Activated CD4-positive, alpha-beta T cell treated with anti-CD3 and anti-CD28 coated beads, Interleukin-2, amount 10 ng/mL, durations not matched to agents 24 days and 14 days (primary cell): Measurements from ENCODE around the gene KRTAP1-4. TPM values are rescaled to one million over a fixed set of nuclear protein-coding genes. Genes with fewer than 3 reads are reported as not detected.
A peak's percentile ranks its signal among the peaks of the same experiment; 100 is the strongest.
"Not testable (repeated sequence)": the region's sequence is repeated elsewhere in the genome, so short reads cannot be mapped to it uniquely, and the experiment has no call there.

ENCODE experiments used
- DNase-seq: peaks from one replicate; pipeline ENCODE4 v3.0.0; 2022
- H3K27ac Mint-ChIP-seq: one replicate; pipeline ENCODE4 v1.8.0; 2022; ENCODE audit warnings: mild to moderate bottlenecking, mixed read lengths
- H3K27me3 Mint-ChIP-seq: one replicate; pipeline ENCODE4 v1.8.0; 2022; ENCODE audit warnings: mixed read lengths
- H3K36me3 Mint-ChIP-seq: one replicate; pipeline ENCODE4 v1.8.0; 2022; ENCODE audit warnings: low read depth, mild to moderate bottlenecking, mixed read lengths
- H3K4me1 Mint-ChIP-seq: one replicate; pipeline ENCODE4 v1.8.0; 2021; ENCODE audit warnings: mixed read lengths
- H3K4me3 Mint-ChIP-seq: one replicate; pipeline ENCODE4 v1.8.0; 2022; ENCODE audit warnings: mild to moderate bottlenecking, moderate library complexity, mixed read lengths
- H3K9me3 Mint-ChIP-seq: one replicate; pipeline ENCODE4 v1.8.0; 2021; ENCODE audit warnings: mixed read lengths
- intact Hi-C: fragments of 100-400 bp; cut with micrococcal nuclease; formaldehyde crosslinking; loops from one replicate; pipeline ENCODE4 v1.15.1; 2023
- total RNA-seq: library from RNA; stranded (reverse); gene quantifications from 2 replicates; pipeline ENCODE4 v1.2.3, GENCODE V29; 2022

Gene KRTAP1-4
- total RNA-seq, 1 donor from 2014 or later: not detected

DNA sequence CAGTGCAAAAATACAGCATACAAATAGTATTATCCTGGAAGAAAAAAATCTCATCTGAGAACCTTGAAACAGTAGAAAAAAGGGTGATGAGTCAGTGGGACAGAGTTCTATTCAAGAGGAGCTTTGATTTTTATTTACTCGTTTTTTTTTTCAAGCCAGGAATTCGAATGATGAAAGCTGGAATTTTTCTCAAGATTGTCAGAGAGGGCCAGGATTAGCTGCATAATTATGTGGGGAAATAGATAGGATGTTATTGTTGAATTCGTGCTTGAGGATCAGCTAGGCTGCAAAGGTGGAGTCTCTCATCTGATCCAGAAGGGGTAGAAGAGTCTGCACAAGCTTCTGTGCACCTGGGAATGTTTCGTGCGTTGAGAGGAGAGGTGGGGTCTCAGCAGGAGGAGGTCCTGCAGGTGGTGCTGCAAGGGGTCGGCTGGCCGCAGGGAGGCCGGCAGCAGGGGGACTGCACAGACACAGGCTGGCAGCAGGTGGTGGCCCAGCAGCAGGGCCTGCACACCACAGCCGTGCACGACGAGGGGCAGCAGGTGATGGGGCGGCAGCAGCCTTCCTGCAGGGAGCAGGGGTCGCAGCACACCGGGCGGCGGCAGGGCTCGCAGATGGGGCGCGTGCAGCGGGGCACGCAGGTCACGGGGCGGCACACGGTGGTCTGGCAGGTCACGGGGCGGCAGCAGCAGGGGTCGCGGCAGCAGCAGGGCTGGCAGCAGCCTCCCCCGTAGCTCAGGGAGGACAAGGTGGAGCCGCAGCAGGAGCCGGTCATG is 29.5 kb upstream of the KRTAP1-4 start:
- H3K27me3 Mint-ChIP-seq: peaks cover 23% of the 10 kb centered on the region
- H3K27ac Mint-ChIP-seq, H3K4me1 Mint-ChIP-seq, H3K4me3 Mint-ChIP-seq, H3K36me3 Mint-ChIP-seq, intact Hi-C loops, DNase-seq, H3K9me3 Mint-ChIP-seq: not testable (repeated sequence)

DNA sequence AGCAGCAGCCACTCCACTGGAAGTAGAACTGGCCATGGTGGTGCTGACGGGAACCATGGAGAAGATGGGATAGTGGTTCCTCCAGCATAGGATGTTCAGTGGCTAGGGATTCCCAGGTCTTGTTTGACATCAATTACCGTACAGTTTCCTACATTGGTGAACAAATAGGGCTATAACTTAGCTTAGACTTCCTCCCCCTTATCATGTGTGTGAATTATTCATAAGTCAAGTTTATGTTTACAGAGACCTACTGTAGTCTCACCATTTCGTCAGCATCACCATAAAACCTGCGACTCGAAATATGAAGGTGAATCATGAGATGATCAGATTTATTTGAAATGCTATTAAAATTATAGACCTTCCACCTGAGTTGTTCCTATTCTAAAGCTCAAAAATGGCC is 28.7 kb upstream of the KRTAP1-4 start:
- H3K27ac Mint-ChIP-seq: no peak overlapping the region
- H3K36me3 Mint-ChIP-seq: no peaks in the 10 kb centered on the region
- H3K4me1 Mint-ChIP-seq: no peaks in the 10 kb centered on the region
- DNase-seq: no peak
- intact Hi-C loops: no loop called here
- peaks cover 23% of the 10 kb centered on the region for H3K27me3 Mint-ChIP-seq
- no peaks in the 10 kb centered on the region for H3K9me3 Mint-ChIP-seq
- H3K4me3 Mint-ChIP-seq: no peak overlapping the region

DNA sequence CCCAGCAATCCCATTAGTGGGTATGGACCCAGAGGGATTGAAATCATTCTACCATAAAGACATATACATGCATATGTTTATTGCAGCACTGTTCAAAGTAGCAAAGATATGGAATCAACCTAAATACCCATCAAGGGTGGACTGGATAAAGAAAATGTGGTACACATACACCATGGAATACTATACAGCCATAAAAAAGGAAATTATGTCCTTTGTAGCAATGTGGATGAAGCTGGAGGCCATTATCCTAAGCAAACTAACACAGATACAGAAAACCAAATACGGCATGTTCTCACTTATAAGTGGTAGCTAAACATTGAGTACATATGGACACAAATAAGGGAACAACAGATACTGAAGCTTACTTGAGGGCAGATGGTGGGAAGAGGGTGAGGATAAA is 27.6 kb upstream of the KRTAP1-4 start:
- Mint-ChIP-seq H3K36me3 (no peaks in the 10 kb centered on the region), H3K27me3 (peaks cover 28% of the 10 kb centered on the region), H3K4me3 (no peak overlapping the region), H3K9me3 (no peaks in the 10 kb centered on the region), H3K4me1 (no peaks in the 10 kb centered on the region), H3K27ac (no peak overlapping the region)
- intact Hi-C loops: no loop called here
- DNase-seq: peak; percentile 3

DNA sequence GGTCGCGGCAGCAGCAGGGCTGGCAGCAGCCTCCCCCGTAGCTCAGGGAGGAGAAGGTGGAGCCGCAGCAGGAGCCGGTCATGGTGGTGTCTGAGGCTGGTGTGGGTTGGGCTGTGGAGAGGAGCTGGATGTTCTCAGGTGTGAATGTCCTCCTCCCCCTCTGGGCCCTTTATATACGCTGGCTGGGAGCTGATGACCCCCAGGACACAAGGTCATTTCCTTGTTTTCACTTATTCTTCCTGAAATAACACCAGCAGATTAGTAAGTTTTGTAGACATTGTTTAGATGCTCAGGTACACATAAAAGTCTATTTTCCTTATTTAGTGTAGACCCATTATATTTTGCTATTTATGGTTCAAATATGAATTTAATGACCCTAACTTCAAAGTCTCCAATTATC is 25.1 kb upstream of the KRTAP1-4 start, which contains the start of gene KRTAP2-2:
Gene KRTAP2-2, minus strand, starts transcription at position 101 of the 400 bp plus-strand sequence. Its CDS starts 19 bp downstream, at position 82.
- H3K4me1 Mint-ChIP-seq, H3K9me3 Mint-ChIP-seq, H3K36me3 Mint-ChIP-seq, H3K4me3 Mint-ChIP-seq, H3K27ac Mint-ChIP-seq, intact Hi-C loops, DNase-seq: not testable (repeated sequence)
- H3K27me3 Mint-ChIP-seq: peaks cover 22% of the 10 kb centered on the region

DNA sequence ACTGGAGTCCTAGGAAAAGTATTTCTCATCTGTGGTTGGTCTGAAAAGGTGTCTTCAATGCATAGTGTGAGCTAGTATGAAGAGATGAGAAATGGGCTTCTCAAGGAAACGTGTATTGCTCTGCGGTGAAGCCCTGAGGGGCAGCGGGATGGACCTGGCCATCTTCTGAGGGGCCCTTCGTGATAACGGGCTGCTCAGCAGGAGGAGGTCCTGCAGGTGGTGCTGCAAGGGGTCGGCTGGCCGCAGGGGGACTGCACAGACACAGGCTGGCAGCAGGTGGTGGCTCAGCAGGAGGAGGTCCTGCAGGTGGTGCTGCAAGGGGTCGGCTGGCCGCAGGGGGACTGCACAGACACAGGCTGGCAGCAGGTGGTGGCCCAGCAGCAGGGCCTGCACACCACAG is 24.6 kb upstream of the KRTAP1-4 start:
- H3K4me3 Mint-ChIP-seq, H3K4me1 Mint-ChIP-seq, H3K27ac Mint-ChIP-seq, DNase-seq, H3K9me3 Mint-ChIP-seq, H3K36me3 Mint-ChIP-seq, intact Hi-C loops: not testable (repeated sequence)
- H3K27me3 Mint-ChIP-seq: peaks cover 21% of the 10 kb centered on the region

DNA sequence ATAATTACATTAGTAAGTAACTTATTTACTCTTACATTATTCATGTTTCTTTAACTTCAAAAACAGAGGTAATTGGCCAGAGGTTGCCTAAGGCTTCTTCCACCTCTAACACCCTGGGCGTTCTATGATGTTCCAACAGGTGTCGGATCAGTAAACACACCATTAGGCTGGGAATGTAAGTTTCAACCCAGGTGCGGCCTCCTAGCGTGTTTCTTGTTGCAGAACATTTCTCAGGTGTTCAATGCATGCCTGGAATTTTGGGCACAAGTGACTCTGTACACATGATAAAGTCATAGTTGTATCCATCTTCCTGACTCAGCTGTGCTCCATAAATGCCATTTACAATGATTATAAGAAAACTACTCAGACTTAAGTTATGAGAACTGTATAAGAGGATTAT is 24.0 kb upstream of the KRTAP1-4 start:
- intact Hi-C loops: no loop called here

DNA sequence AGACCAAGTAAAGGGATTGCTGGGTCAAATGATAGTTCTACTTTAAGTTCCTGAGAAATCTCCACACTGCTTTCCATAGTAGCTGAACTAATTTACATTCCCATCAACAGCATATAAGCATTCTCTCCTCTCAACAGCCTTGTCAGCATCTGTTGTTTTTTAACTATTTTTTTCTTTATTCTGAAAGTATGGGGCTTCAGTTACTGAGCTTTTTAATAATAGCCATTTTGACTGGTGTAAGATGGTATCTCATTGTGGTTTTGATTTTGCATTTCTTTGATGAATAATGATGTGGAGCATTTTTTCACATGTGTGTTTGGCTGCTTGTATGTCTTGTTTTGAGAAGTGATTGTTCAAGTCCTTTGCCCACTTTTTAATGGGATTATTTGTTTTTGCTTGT is 22.6 kb upstream of the KRTAP1-4 start:
- H3K9me3 Mint-ChIP-seq: no peaks in the 10 kb centered on the region
- H3K36me3 Mint-ChIP-seq: no peaks in the 10 kb centered on the region
- H3K4me3 Mint-ChIP-seq: no peak overlapping the region
- intact Hi-C loops: no loop called here
- H3K27me3 Mint-ChIP-seq: peaks cover 24% of the 10 kb centered on the region
- DNase-seq: no peak
- no peak overlapping the region for H3K27ac Mint-ChIP-seq
- no peaks in the 10 kb centered on the region for H3K4me1 Mint-ChIP-seq

More for the DNA sequence above, 24.0 kb upstream of the KRTAP1-4 start:
- DNase-seq: no peak
- no peak overlapping the region for H3K4me3 Mint-ChIP-seq
- H3K27ac Mint-ChIP-seq: no peak overlapping the region
- H3K27me3 Mint-ChIP-seq: peaks cover 18% of the 10 kb centered on the region
- no peaks in the 10 kb centered on the region for H3K36me3 Mint-ChIP-seq
- H3K4me1 Mint-ChIP-seq: no peaks in the 10 kb centered on the region
- H3K9me3 Mint-ChIP-seq: no peaks in the 10 kb centered on the region

DNA sequence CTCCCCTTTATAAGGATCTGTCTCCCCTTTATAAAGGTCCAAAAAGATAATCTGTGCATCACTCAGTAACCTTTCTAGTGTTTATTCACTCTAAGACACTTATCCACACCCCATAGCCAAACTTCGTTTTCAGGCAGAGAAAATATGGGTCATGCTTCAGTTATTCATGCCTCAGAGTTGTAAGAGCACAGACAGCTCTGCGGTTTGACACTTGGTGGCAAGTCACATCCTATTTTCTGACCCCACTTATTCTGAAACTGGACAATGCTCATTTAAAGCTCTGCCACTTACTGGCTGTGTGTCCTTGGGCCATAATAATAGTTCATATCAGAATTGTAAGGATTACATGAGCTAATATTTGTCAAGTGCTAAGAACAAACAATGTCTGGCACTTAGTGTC is 19.1 kb upstream of the KRTAP1-4 start:
- no peaks in the 10 kb centered on the region for H3K36me3 Mint-ChIP-seq
- H3K4me1 Mint-ChIP-seq: no peaks in the 10 kb centered on the region
- no peak for DNase-seq
- no peak overlapping the region for H3K4me3 Mint-ChIP-seq
- peaks cover 25% of the 10 kb centered on the region for H3K27me3 Mint-ChIP-seq
- H3K9me3 Mint-ChIP-seq: no peaks in the 10 kb centered on the region
- intact Hi-C loops: no loop called here
- no peak overlapping the region for H3K27ac Mint-ChIP-seq

DNA sequence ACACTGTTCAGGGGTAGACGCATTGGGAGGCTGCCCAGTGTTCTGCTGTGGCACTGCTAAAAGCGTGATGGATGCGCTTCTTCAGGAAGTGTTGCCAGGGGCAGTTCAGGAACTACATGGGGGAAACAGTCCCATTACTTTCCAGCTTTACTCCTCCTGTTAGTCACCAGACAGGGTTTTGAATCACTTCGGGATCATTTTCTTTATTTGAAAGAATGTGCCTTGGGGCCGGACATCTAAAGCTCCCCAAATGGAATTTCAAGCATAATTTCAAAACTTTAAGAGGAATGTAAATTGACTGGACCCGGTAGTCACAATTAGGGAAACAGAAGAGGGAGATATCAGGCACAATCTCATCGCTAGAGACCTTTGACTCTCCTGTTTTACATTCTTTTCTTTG is 18.4 kb upstream of the KRTAP1-4 start:
- Mint-ChIP-seq H3K9me3 (no peaks in the 10 kb centered on the region), H3K36me3 (no peaks in the 10 kb centered on the region), H3K27me3 (peaks cover 23% of the 10 kb centered on the region), H3K4me3 (no peak overlapping the region), H3K27ac (no peak overlapping the region), H3K4me1 (no peaks in the 10 kb centered on the region)
- intact Hi-C loops: no loop called here
- no peak for DNase-seq

DNA sequence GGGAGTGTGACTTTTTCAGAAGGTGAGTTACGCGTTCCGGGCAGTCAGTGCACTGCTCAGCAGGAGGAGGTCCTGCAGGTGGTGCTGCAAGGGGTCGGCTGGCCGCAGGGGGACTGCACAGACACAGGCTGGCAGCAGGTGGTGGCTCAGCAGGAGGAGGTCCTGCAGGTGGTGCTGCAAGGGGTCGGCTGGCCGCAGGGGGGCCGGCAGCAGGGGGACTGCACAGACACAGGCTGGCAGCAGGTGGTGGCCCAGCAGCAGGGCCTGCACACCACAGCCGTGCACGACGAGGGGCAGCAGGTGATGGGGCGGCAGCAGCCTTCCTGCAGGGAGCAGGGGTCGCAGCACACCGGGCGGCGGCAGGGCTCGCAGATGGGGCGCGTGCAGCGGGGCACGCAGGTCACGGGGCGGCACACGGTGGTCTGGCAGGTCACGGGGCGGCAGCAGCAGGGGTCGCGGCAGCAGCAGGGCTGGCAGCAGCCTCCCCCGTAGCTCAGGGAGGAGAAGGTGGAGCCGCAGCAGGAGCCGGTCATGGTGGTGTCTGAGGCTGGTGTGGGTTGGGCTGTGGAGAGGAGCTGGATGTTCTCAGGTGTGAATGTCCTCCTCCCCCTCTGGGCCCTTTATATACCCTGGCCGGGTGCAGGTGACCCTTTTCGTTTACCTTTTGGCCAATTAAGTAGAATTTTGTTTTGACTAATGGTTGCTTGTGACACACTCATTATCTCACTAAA is 16.9 kb upstream of the KRTAP1-4 start, which contains the start of gene KRTAP2-1:
Gene KRTAP2-1, minus strand, starts transcription at position 582 of the 731 bp plus-strand sequence. Its CDS starts 49 bp downstream, at position 533.
- intact Hi-C loops, H3K4me3 Mint-ChIP-seq, H3K4me1 Mint-ChIP-seq, H3K27ac Mint-ChIP-seq, H3K9me3 Mint-ChIP-seq, DNase-seq, H3K36me3 Mint-ChIP-seq: not testable (repeated sequence)
- H3K27me3 Mint-ChIP-seq: peaks cover 19% of the 10 kb centered on the region

DNA sequence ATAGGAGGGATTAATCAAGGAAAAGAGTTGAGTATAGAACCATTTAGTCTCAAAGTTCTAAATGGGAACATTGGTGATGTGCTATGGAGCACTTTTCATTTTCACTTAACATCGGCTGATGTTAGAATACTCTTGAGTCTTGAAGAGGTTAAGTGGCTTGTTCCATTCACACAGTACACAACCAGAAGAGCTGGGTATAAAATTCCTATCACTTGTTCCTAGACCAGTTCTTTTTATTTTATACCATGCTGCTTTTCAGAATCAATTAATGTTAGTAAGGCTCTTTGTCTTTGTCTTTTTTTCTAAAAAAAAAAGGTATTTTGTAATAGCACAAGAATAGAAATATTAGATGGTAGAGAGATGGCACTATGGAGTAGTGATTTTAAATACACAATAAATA is 13.0 kb upstream of the KRTAP1-4 start:
- Mint-ChIP-seq H3K36me3 (no peaks in the 10 kb centered on the region), H3K4me1 (no peaks in the 10 kb centered on the region), H3K9me3 (no peaks in the 10 kb centered on the region), H3K27me3 (peaks cover 13% of the 10 kb centered on the region), H3K4me3 (no peak overlapping the region), H3K27ac (no peak overlapping the region)
- intact Hi-C loops: no loop called here
- no peak for DNase-seq

DNA sequence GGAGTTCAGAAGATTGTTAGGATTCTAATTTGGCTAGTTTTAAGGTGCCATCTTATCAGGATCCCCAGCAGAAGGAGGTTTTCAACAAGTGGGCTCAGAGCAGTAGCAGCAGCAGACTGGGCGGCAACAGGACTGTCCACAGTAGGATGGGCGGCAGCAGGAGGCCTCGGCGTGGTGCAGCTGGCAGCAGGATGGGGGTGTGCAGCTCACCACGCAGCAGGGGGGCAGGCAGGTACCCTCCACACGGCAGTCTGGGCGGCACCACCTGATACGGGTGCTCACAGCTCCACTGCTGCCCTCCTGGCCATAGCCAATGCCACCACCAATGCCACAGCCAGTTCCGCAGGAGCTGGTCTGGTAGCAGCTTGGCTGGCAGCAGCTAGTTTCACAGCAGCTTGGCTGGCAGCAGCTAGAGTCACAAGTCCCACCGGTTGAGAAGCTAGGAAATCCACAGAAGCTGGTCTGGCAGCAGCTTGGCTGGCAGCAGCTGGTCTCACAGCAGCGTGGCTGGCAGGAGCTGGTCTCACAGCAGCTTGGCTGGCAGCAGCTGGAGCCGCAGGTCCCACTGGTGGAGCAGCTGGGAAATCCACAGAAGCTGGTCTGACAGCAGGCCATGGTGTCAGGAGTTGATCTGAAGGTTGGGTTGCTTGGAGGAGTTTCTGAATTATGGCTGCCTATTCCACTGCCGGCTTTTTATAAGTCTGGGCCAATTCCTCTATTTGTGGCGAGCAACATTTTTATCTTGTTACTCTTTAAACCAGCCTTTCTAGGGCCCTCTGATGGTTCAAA is 11.0 kb upstream of the KRTAP1-4 start, which contains the start of gene KRTAP1-1:
Gene KRTAP1-1, minus strand, starts transcription at position 668 of the 789 bp plus-strand sequence. Its CDS starts 53 bp downstream, at position 615.
- H3K4me1 Mint-ChIP-seq, DNase-seq, H3K36me3 Mint-ChIP-seq, H3K27ac Mint-ChIP-seq, H3K27me3 Mint-ChIP-seq, H3K9me3 Mint-ChIP-seq, H3K4me3 Mint-ChIP-seq, intact Hi-C loops: not testable (repeated sequence)

DNA sequence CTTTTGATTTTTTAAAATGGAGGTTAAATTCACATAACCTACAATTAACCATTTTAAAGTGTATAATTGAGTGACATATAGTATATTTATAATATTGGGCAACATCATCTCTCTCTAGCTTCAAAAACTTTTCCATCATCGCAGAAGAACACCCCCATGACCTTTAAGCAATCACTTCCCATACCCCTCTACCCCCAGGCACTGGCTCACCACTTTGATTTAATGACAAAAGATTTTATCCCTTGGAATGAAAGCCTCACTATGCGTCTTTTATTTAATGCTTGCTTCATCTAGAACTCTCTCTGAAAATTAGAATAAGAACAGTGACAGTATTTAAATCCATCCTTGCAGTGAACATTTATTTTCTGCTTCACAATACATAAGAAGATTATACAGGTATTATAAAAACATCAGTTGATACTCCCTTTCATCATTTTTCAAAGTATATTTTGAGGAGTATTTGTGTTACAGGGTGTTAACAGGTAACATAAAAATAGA is 7.9 kb upstream of the KRTAP1-4 start:
- no peaks in the 10 kb centered on the region for H3K9me3 Mint-ChIP-seq
- peaks cover 10% of the 10 kb centered on the region for H3K27me3 Mint-ChIP-seq
- H3K4me3 Mint-ChIP-seq: no peak overlapping the region
- no peak overlapping the region for H3K27ac Mint-ChIP-seq
- H3K4me1 Mint-ChIP-seq: no peaks in the 10 kb centered on the region
- intact Hi-C loops: no loop called here
- DNase-seq: no peak
- no peaks in the 10 kb centered on the region for H3K36me3 Mint-ChIP-seq
